GM23248 (cell line): ENCODE measurements around the gene SLC25A45. TPM values are rescaled to one million over a fixed set of nuclear protein-coding genes. Genes with fewer than 3 reads are reported as not detected.

Experiments used
- DNase-seq: peaks from one replicate; pipeline ENCODE4 v3.0.0-alpha.2; 2015
- H2AFZ ChIP-seq: fragments of 200-600 bp; sonication (generic); 2 replicates; pipeline ENCODE4 v1.6.1; 2016; ENCODE audit warnings: antibody characterized with exemption
- H3F3A ChIP-seq: fragments of 200-600 bp; sonication (generic); 2 replicates; pipeline ENCODE4 v1.6.1; 2016; ENCODE audit warnings: mild to moderate bottlenecking, antibody characterized with exemption, mixed run types; ENCODE audit not compliant: insufficient read depth
- H3K27ac ChIP-seq: fragments of 200-600 bp; sonication (generic); 2 replicates; pipeline ENCODE4 v1.5.1; 2016; ENCODE audit warnings: mild to moderate bottlenecking
- H3K27me3 ChIP-seq: fragments of 200-600 bp; sonication (generic); replicated peaks from 2 replicates; pipeline ENCODE4 v1.6.1; 2016; ENCODE audit warnings: mild to moderate bottlenecking; ENCODE audit not compliant: insufficient read depth
- H3K36me3 ChIP-seq: fragments of 200-600 bp; sonication (generic); 2 replicates; pipeline ENCODE4 v1.6.1; 2016; ENCODE audit warnings: low read depth, mild to moderate bottlenecking
- H3K4me1 ChIP-seq: fragments of 200-600 bp; sonication (generic); 2 replicates; pipeline ENCODE4 v1.6.1; 2016; ENCODE audit warnings: mild to moderate bottlenecking; ENCODE audit not compliant: insufficient read depth
- H3K4me2 ChIP-seq: fragments of 200-600 bp; sonication (generic); one replicate; pipeline ENCODE4 v1.6.1; 2016; ENCODE audit warnings: mild to moderate bottlenecking; ENCODE audit not compliant: unreplicated experiment
- H3K4me3 ChIP-seq: fragments of 200-600 bp; sonication (generic); 2 replicates; pipeline ENCODE4 v1.5.1; 2016; ENCODE audit warnings: mild to moderate bottlenecking
- H3K79me2 ChIP-seq: fragments of 200-600 bp; sonication (generic); 2 replicates; pipeline ENCODE4 v1.6.1; 2016; ENCODE audit warnings: mild to moderate bottlenecking; ENCODE audit not compliant: insufficient read depth
- H3K9ac ChIP-seq: fragments of 200-600 bp; sonication (generic); 2 replicates; pipeline ENCODE4 v1.6.1; 2016; ENCODE audit warnings: mild to moderate bottlenecking
- H3K9me2 ChIP-seq: fragments of 200-600 bp; sonication (generic); 2 replicates; pipeline ENCODE4 v1.6.1; 2016; ENCODE audit warnings: mixed run types, mild to moderate bottlenecking, moderate library complexity; ENCODE audit not compliant: insufficient read depth
- H3K9me3 ChIP-seq: fragments of 200-600 bp; sonication (generic); one replicate; pipeline ENCODE4 v1.6.1; 2017; ENCODE audit warnings: low read depth
- H4K20me1 ChIP-seq: fragments of 200-600 bp; sonication (generic); 2 replicates; pipeline ENCODE4 v1.6.0; 2016; ENCODE audit not compliant: insufficient read depth
- EZH2 ChIP-seq: fragments of 200-600 bp; sonication (generic); IDR thresholded peaks from 2 replicates; pipeline ENCODE4 v1.6.1; 2018; ENCODE audit warnings: antibody characterized with exemption, mild to moderate bottlenecking; ENCODE audit not compliant: insufficient read depth, poor library complexity, severe bottlenecking
- EZH2phosphoT487 ChIP-seq: fragments of 200-600 bp; sonication (generic); IDR thresholded peaks from 2 replicates; pipeline ENCODE4 v1.6.1; 2018; ENCODE audit warnings: antibody characterized with exemption, moderate library complexity, mild to moderate bottlenecking, low read depth; ENCODE audit not compliant: insufficient read depth
- WGBS, 2 experiments: methylation state at CpG; one replicate each; pipeline ENCODE4 v1.1.6; 2015 to 2017; ENCODE audit warnings: low lambda C conversion rate in 2 of 2, low coverage in 1 of 2; ENCODE audit errors: missing lambda C conversion rate in 2 of 2; 5-methylcytosine and 5-hydroxymethylcytosine counted together
- in situ Hi-C: fragments of 300-500 bp; cut with MboI; formaldehyde crosslinking; loops from 2 replicates; pipeline ENCODE4 v1.15.0; 2020
- polyA plus RNA-seq: library from polyadenylated mRNA; unstranded; fragments of >200 nt; fragmentation: Nextera tagmentation; extraction: Ambion mirVana; gene quantifications from 2 replicates; pipeline ENCODE4 v1.2.1, GENCODE V29; 2016
- total RNA-seq: library from RNA; depleted of rRNA; stranded (reverse); fragments of >200 nt; shearing (Covaris generic); gene quantifications from 2 replicates; pipeline ENCODE4 v1.2.3, GENCODE V29; 2014

The SLC25A45 gene
- total and polyA plus RNA-seq, 2 experiments from 2014 or later, result 3.6 to 3.9 TPM

DNA sequence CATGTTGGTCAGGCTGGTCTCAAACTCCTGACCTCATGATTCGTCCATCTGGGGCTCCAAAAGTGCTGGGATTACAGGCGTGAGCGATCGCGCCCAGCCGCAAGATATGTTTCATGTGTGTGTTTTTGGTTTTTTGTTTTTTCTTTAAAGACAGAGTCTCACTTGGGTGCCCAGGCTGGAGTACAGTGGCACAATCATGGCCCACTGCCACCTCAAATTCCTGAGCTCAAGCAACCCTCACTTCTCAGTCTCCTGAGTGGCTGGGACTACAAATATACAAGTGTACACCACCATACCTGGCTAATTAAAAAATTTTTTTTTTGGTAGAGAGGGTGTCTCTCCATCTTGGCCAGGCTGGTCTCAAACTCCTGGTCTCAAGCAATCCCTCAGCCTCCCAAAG, 19.5 kb downstream of the SLC25A45 start:
- H3K9me2 ChIP-seq, result no peaks in the 10 kb centered on the region
- no peak overlapping the region for H3K9ac ChIP-seq
- H2AFZ ChIP-seq, result no peak overlapping the region
- H3K4me3 ChIP-seq, result no peak overlapping the region
- H3K27ac ChIP-seq, result no peak overlapping the region
- H3F3A ChIP-seq, result no peaks in the 10 kb centered on the region
- no peak for TF ChIP-seq EZH2
- TF ChIP-seq EZH2phosphoT487, result no peak
- peaks cover 15% of the 10 kb centered on the region for H3K79me2 ChIP-seq
- no peaks in the 10 kb centered on the region for H3K36me3 ChIP-seq
- H3K4me2 ChIP-seq, result no peak overlapping the region
- no peaks in the 10 kb centered on the region for H4K20me1 ChIP-seq
- H3K9me3 ChIP-seq, result no peaks in the 10 kb centered on the region
- in situ Hi-C loops, result no loop called here
- no peak for DNase-seq
- H3K27me3 ChIP-seq, result no peaks in the 10 kb centered on the region
- 96 to 98% methylated on average over 6 of the region's 6 CpGs for WGBS, 2 experiments
- H3K4me1 ChIP-seq, result no peaks in the 10 kb centered on the region

DNA sequence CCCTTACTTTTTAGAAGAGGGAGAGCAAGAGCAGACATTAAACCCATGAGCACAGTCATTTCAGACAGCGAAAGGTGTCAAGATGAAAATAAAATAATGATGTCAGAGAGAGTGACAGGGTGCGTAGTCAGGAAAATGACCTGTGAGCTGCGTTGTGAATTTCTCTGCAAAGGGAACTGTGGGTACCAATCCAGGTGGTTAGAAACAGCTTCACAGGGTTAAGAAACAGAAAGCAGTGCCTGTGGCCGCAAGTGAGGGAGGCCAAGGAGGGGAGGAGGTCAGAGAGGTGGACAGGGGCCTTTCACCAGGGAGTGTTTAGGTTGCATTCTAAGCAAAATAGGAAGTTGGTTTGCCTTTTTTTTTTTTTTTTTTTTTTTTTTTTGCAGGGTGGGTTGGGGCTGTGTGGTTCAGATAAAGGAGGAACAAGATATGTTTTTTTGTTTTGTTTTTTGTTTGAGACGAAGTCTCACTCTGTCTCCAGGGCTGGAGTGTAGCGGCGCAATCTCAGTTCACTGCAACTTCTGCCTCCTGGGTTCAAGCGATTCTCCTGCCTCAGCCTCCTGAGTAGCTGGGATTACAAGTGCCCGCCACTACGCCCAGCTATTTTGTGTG, 20.0 kb downstream of the SLC25A45 start:
- Histone ChIP-seq H3F3A (no peaks in the 10 kb centered on the region), H3K36me3 (no peaks in the 10 kb centered on the region), H2AFZ (no peak overlapping the region), H4K20me1 (no peaks in the 10 kb centered on the region), H3K27me3 (no peaks in the 10 kb centered on the region), H3K9me3 (no peaks in the 10 kb centered on the region), H3K9me2 (no peaks in the 10 kb centered on the region), H3K27ac (no peak overlapping the region), H3K4me3 (no peak overlapping the region), H3K4me2 (no peak overlapping the region), H3K9ac (no peak overlapping the region), H3K4me1 (no peaks in the 10 kb centered on the region), H3K79me2 (peaks cover 15% of the 10 kb centered on the region)
- in situ Hi-C loops, result no loop called here
- WGBS, 2 experiments, result 84 to 86% methylated on average over 10 of the region's 10 CpGs
- no peak for DNase-seq
- TF ChIP-seq EZH2phosphoT487, result no peak
- no peak for TF ChIP-seq EZH2

DNA sequence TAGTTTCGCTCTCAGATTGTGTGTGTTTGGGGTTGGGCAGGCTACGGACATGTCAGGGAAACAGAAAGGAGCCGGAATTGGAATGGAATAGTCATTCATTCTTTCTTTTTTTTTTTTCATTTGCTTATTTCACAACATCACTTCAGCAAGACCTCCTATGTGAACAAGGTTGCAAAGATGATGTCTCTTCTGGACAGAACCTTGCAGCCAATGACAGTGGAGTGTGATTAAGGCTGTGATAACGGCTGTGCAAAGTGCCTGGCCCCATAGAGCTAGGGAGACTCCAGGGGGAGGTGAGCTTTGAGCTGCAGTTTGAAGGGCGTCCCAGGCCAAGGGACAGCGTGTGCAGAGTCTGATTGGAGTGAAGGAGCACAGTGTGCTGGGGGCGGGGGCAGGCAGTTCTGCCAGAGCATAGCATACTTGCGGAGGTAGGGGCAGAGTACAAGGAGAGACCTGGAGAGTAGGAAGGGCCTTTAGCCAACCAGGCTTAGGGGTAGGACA, 24.5 kb downstream of the SLC25A45 start:
- peak; percentile 21 for DNase-seq
- Histone ChIP-seq H3K4me3 (no peak overlapping the region), H3K79me2 (no peaks in the 10 kb centered on the region), H2AFZ (no peak overlapping the region), H3K4me1 (peaks cover 5% of the 10 kb centered on the region; the same call in 1 of the 2 replicates), H3K9ac (no peak overlapping the region), H3K36me3 (no peaks in the 10 kb centered on the region), H3K27me3 (no peaks in the 10 kb centered on the region), H3K4me2 (no peak overlapping the region), H3K9me3 (no peaks in the 10 kb centered on the region), H4K20me1 (no peaks in the 10 kb centered on the region), H3F3A (peaks cover 13% of the 10 kb centered on the region), H3K9me2 (no peaks in the 10 kb centered on the region), H3K27ac (no peak overlapping the region)
- in situ Hi-C loops, result no loop called here
- 68 to 72% methylated on average over 8 of the region's 8 CpGs for WGBS, 2 experiments
- TF ChIP-seq EZH2, result no peak
- no peak for TF ChIP-seq EZH2phosphoT487

DNA sequence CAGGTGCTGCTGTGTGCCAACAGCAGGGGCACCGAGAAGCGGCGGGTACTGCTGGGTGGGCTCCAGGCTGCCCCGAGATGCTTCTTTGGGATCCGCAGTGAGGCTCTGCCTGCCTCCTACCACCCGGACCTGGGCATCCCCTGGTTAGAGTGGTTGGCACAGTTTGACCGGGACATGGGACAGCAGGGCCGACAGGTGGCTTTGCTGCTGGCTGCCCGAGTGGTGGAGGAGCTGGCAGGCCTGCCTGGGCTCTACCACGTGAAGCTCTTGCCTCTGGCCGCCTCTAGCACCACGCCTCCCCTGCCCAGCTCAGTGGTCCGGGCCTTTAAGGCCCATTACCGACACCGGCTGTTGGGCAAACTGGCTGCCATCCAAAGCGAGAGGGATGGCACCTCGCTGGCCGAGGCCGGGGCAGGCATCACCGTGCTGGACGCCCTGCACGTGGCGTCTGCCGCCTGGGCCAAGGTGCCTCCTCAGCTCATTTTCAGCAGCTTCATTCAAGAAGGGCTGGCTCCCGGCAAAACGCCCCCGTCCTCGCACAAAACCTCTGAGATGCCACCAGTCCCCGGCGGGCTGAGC, 26.0 kb downstream of the SLC25A45 start:
- WGBS, 2 experiments, result 84 to 87% methylated on average over 30 of the region's 30 CpGs
- TF ChIP-seq EZH2 (no peak), EZH2phosphoT487 (no peak)
- H3K4me1 ChIP-seq, result peaks cover 5% of the 10 kb centered on the region; the same call in 1 of the 2 replicates
- peaks cover 3% of the 10 kb centered on the region; the same call in 1 of the 2 replicates for H3K36me3 ChIP-seq
- no peak overlapping the region for H3K4me3 ChIP-seq
- H3K9me2 ChIP-seq, result no peaks in the 10 kb centered on the region
- H2AFZ ChIP-seq, result no peak overlapping the region
- no peak overlapping the region for H3K9ac ChIP-seq
- H3K27me3 ChIP-seq, result no peaks in the 10 kb centered on the region
- peaks cover 27% of the 10 kb centered on the region for H3F3A ChIP-seq
- no peak overlapping the region for H3K4me2 ChIP-seq
- in situ Hi-C loops, result no loop called here
- no peak overlapping the region for H3K27ac ChIP-seq
- no peaks in the 10 kb centered on the region for H3K9me3 ChIP-seq
- no peak for DNase-seq
- no peaks in the 10 kb centered on the region for H4K20me1 ChIP-seq
- no peaks in the 10 kb centered on the region for H3K79me2 ChIP-seq
